HEK293T (cell line): ENCODE data around the gene MZB1.

Source experiments
- CTCF ChIA-PET: fragments of 350-600 bp; formaldehyde crosslinking; extraction: SDS; loops from one replicate; lab custom pipeline; 2021; ENCODE audit warnings: antibody characterized with exemption, inconsistent platforms; lab: Yijun Ruan, JAX
- POLR2A ChIA-PET: fragments of 350-600 bp; formaldehyde crosslinking; extraction: SDS; loops from one replicate; lab custom pipeline; 2020; ENCODE audit warnings: antibody characterized with exemption, inconsistent platforms; lab: Yijun Ruan, JAX
- DNase-seq: peaks from one replicate; pipeline ENCODE4 v3.0.0; 2012; ENCODE audit warnings: mixed read lengths; ENCODE audit errors: extremely low spot score
- ARNT ChIP-seq: fragments of 450-650 bp; IDR thresholded peaks from 2 replicates; pipeline ENCODE4 v1.6.1; 2017; ENCODE audit warnings: mild to moderate bottlenecking
- BHLHE40 ChIP-seq: fragments of 450-650 bp; IDR thresholded peaks from 2 replicates; pipeline ENCODE4 v1.6.1; 2016; ENCODE audit warnings: mild to moderate bottlenecking, moderate library complexity, borderline replicate concordance
- CTBP1 ChIP-seq: fragments of 450-650 bp; IDR thresholded peaks from 2 replicates; pipeline ENCODE4 v1.6.1; 2016; ENCODE audit warnings: borderline replicate concordance
- ELF4 ChIP-seq: fragments of 450-650 bp; IDR thresholded peaks from 2 replicates; pipeline ENCODE4 v1.6.1; 2017; ENCODE audit warnings: antibody characterized with exemption
- FOXA1 ChIP-seq: fragments of 450-650 bp; IDR thresholded peaks from 2 replicates; pipeline ENCODE4 v1.6.1; 2016; ENCODE audit warnings: mild to moderate bottlenecking
- FOXM1 ChIP-seq: fragments of 450-650 bp; IDR thresholded peaks from 2 replicates; pipeline ENCODE4 v1.6.1; 2017; ENCODE audit warnings: mild to moderate bottlenecking, borderline replicate concordance
- HDGF ChIP-seq: fragments of 450-650 bp; IDR thresholded peaks from 2 replicates; pipeline ENCODE4 v1.6.1; 2017; ENCODE audit warnings: antibody characterized with exemption, borderline replicate concordance
- L3MBTL2 ChIP-seq: fragments of 450-650 bp; conservative IDR thresholded peaks from 2 replicates; pipeline ENCODE4 v1.6.1; 2016; ENCODE audit warnings: mild to moderate bottlenecking
- LEF1 ChIP-seq: fragments of 450-650 bp; IDR thresholded peaks from 2 replicates; pipeline ENCODE4 v1.6.1; 2017; ENCODE audit warnings: mild to moderate bottlenecking, borderline replicate concordance
- NFRKB ChIP-seq: fragments of 450-650 bp; IDR thresholded peaks from 2 replicates; pipeline ENCODE4 v1.6.1; 2016; ENCODE audit warnings: mild to moderate bottlenecking, moderate library complexity
- PKNOX1 ChIP-seq: fragments of 450-650 bp; IDR thresholded peaks from 2 replicates; pipeline ENCODE4 v1.6.1; 2016
- SP1 ChIP-seq: fragments of 450-650 bp; IDR thresholded peaks from 2 replicates; pipeline ENCODE4 v1.6.1; 2017
- SUZ12 ChIP-seq: fragments of 450-650 bp; IDR thresholded peaks from 2 replicates; pipeline ENCODE4 v1.6.1; 2016; ENCODE audit warnings: mild to moderate bottlenecking
- TARDBP ChIP-seq: fragments of 450-650 bp; IDR thresholded peaks from 2 replicates; pipeline ENCODE4 v1.6.1; 2016
- ZNF384 ChIP-seq: fragments of 450-650 bp; IDR thresholded peaks from 2 replicates; pipeline ENCODE4 v1.6.1; 2016

Gene MZB1

DNA sequence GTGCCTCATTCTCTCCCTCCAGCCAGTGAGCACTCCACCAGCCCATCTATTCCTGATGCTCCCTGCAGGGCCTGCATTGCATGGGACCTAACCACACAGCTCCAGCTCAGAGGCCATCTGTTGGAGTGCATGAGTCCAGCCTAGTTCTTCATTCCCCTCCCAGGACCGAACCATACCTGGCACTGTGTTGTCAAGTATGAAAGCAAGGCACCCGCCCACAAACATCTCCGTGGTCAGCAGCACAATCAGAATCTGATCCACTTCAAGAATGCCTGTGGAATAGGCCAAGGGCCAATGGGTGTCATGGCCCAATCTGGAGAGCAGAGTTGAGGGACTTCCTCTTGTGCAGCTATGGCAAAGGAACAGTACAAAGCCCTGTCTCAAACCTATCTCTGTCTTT, 12.5 kb downstream of the MZB1 start:
- TF ChIP-seq FOXM1 (no peak), TARDBP (no peak), LEF1 (no peak), SP1 (no peak), PKNOX1 (no peak)
- POLR2A ChIA-PET = interaction anchor here (1.4 kb wide), 1 partner anchor 36 kb away, joined by 5 read pairs; the partner anchor contains the start of gene PAIP2
- CTCF ChIA-PET = no interaction called here
- DNase-seq = no peak

DNA sequence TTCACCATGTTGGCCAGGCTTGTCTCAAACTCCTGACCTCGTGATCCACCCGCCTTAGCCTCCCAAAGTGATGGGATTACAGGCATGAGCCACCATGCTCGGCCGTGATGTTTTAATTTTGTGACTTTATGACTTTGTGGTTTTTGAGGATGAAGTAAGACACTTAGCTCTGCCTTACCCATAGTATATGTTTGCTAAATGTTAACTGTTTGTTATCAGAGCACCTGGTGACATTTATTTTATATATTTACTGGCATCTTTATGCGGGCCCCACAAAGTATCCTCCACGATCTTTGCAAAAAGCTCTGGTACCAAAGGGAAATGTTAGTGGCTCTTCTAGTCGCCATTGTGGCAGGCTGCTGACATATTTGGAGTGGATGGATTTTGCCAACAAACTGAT, 13.3 kb downstream of the MZB1 start:
- ChIA-PET CTCF (no interaction called here), POLR2A (interaction anchor here (1.4 kb wide), 1 partner anchor 35 kb away, joined by 5 read pairs; the partner anchor contains the start of gene PAIP2)
- TF ChIP-seq ELF4 (no peak), ARNT (no peak), BHLHE40 (no peak), SP1 (no peak), FOXM1 (no peak), TARDBP (no peak), NFRKB (no peak)
- DNase-seq = no peak

DNA sequence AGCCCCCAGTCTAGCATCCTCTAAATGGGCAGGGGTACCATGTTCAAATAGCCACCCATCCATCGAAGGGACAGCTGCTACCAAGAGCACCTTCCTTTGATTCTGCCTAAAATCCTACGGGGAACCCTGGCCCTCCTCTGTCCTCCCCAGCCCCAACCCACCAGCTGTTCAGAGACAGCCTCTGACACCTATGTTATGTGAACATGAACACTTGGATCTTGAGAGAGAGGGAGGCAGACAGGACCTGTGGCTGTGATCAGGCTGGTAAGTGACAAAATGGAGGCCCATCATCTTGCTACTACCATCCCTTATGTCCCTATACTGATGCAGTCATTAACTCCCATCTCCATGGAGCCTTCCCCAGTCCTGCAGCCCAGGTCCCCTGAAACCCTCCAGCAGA, 14.8 kb downstream of the MZB1 start:
- POLR2A ChIA-PET = interaction anchor here (0.9 to 1.1 kb wide), 3 partner anchors 11 to 29 kb away, joined by 3 to 4 read pairs (median 3); partner anchors contain the start of gene SPATA24
- CTCF ChIA-PET = no interaction called here
- DNase-seq = no peak
- TF ChIP-seq CTBP1 (no peak), SP1 (no peak), TARDBP (no peak), SUZ12 (no peak), ARNT (no peak), ZNF384 (no peak), BHLHE40 (no peak), FOXM1 (no peak), PKNOX1 (no peak), FOXA1 (no peak)

- POLR2A ChIA-PET = no interaction called here
- CTCF ChIA-PET = interaction anchor here (0.5 kb wide), 1 partner anchor 405 kb away, joined by 4 read pairs; no protein-coding TSS in a partner anchor
- TF ChIP-seq PKNOX1 (no peak), LEF1 (no peak)
- no peak for DNase-seq
Observed at GRCh38 chr5:139371482-139372435, 18.0 kb downstream of the MZB1 start.

GRCh38 chr5:139369181-139369580, 20.5 kb downstream of the MZB1 start:
- ChIA-PET POLR2A (no interaction called here), CTCF (interaction anchor here (0.6 kb wide), 1 partner anchor 53 kb away, joined by 3 read pairs; no protein-coding TSS in a partner anchor)
- TF ChIP-seq HDGF = no peak
- TF ChIP-seq PKNOX1 = no peak
- TF ChIP-seq ELF4 = no peak
- no peak for TF ChIP-seq LEF1
- TF ChIP-seq BHLHE40 = no peak
- no peak for TF ChIP-seq FOXA1
- TF ChIP-seq ARNT = no peak
- DNase-seq = no peak

- no peak for TF ChIP-seq TARDBP
- no peak for TF ChIP-seq ZNF384
- no peak for TF ChIP-seq LEF1
- TF ChIP-seq L3MBTL2 = no peak
- CTCF ChIA-PET = interaction anchor here (0.6 to 0.7 kb wide), 3 partner anchors 96 to 1128 kb away, joined by 3 to 4 read pairs (median 3); no protein-coding TSS in a partner anchor
- DNase-seq = no peak
- POLR2A ChIA-PET = no interaction called here
Observed at GRCh38 chr5:139368613-139369012, 21.1 kb downstream of the MZB1 start.
